CD4-positive, alpha-beta T cell treated with Interferon gamma for 1 hour (primary cell): Measurements from ENCODE around the gene ZMAT5.
A peak's percentile ranks its signal among the peaks of the same experiment; 100 is the strongest.

ENCODE experiments used
- DNase-seq: peaks from one replicate; pipeline ENCODE4 v3.0.0-alpha.2; 2020

ZMAT5 gene

DNA sequence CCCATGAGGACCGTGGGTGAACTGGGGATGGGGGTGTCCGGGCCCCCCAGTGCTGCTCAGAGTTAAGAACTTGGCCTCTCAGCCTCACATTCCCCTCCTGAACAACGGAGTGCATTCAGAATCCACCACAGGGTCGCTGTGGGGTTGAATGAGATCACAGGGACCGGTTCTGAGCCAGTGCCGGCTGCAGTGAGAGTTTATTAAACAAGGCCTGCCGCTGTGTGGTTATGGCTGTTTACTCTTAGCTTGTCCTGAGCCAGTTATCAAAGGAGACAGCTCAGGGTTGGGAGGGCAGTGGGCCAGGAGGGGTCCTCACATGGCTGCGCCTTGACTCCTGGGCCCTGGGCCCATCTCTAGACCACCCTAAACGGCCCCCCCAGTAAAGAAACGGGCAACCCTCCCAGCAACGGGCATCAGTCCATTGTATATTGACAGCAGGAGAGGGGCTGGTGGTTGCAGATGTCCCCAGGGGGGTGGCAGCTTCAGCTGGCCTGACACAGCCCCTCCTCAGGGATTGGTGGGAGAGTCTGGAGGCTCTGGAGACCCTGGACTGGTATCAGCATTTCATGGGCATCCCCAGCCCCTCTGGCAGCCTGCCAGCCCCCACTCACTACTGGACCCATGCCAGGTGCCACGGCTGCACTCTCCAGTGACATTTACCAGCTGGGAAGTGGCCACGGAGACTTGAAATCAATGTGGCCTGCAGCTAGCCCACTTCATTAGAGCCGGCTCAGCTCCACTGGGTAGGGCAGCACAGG, 62.1 kb downstream of the ZMAT5 start:
- no peak for DNase-seq

DNA sequence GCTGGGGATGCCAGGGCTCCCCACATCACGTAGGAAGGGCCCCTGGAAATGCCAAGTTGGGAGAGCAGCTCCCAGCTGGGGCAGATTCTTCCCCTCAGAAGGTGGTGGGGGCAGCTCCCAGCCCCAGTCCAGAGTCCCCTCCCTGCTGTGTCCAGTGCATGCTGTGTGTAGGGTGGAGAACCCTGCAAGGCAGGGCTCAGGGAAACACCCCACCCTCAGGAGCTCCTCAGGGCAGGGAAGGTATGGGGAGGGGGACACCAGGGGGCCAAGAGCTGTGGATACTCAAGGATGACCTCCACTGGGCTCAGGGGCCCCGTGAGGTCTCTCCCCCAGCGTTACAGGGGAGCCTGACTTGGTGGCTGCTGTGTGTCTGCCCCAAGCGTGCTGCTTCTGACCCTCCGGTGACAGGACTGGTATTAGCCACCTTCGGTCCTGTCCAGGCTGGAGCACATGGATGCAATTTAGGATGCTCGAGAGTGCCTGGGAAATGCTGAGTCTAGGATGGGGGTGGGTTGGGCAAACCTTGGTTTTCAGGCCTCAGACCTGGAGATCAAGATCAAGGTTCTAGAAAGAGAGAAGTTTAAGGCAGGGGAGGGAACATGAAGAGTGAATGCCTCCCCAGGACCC, 63.1 kb downstream of the ZMAT5 start:
- no peak for DNase-seq

DNA sequence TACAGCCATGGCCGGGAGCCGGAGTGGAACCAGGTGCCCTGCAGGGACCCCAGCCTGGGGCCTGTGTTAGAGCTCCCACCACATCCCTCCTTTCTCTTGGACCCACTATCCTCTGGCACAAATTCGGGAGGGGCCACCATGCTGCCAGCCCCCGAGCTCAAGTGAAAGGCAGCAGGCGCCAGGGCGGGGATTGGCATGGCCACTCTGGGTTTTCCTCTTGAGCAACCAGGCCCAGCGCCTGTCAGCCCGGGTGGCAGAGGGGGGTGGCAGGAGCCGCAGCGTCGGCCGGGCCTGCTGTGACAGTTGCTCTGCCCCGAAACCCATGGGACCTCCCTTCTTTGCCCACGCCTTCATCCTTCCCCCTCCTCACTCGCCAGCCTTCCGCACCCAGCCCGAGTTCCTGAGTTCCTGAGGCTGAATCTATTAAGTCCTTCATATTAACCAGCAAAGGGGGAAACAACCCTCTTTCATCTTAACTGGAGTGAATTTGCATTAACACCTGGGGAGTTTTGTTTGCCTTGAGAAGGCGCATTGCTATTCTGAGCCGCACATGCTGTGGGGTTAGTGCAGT, 63.8 kb downstream of the ZMAT5 start:
- DNase-seq = no peak

GRCh38 chr22:29702000-29702930, 64.5 kb downstream of the ZMAT5 start:
- no peak for DNase-seq

GRCh38 chr22:29701155-29701999, 65.4 kb downstream of the ZMAT5 start:
- DNase-seq = no peak

GRCh38 chr22:29700900-29701154, 66.0 kb downstream of the ZMAT5 start:
- DNase-seq = no peak

DNA sequence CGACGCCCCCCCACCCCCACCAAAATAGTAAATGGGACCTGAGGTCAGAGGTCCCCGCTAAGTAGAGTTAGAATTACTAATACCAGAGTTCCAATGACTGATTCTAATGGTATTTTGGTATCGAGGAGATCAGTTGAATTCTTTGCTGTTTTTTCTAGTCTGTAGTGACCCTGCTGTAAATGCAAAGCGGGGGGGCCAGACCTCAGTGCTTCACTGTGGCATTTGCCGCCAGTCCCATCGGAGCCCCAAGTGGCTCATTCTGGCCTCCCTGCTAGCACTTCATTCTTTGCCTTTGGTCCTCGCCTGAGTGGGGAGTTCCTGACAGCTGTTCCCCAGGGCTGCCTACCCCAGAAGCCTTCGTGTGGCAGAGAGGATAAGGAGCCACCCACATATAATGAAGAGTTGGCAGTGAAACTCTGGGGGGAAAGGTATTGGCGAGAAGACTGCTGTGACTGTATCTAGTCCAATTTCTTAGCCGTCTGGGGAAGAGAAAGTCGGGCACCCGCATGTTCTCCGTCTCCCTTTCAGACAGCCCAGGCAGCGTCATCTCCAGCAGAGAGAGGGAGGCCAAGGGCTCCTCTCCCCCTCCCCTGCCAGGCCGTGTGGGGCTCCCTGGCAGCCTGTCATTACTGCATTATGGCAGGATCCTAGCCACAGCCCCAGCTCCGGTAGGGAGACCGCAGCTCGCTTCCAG, 66.5 kb downstream of the ZMAT5 start:
- no peak for DNase-seq

GRCh38 chr22:29697853-29698598, 68.8 kb downstream of the ZMAT5 start:
- DNase-seq = no peak

DNA sequence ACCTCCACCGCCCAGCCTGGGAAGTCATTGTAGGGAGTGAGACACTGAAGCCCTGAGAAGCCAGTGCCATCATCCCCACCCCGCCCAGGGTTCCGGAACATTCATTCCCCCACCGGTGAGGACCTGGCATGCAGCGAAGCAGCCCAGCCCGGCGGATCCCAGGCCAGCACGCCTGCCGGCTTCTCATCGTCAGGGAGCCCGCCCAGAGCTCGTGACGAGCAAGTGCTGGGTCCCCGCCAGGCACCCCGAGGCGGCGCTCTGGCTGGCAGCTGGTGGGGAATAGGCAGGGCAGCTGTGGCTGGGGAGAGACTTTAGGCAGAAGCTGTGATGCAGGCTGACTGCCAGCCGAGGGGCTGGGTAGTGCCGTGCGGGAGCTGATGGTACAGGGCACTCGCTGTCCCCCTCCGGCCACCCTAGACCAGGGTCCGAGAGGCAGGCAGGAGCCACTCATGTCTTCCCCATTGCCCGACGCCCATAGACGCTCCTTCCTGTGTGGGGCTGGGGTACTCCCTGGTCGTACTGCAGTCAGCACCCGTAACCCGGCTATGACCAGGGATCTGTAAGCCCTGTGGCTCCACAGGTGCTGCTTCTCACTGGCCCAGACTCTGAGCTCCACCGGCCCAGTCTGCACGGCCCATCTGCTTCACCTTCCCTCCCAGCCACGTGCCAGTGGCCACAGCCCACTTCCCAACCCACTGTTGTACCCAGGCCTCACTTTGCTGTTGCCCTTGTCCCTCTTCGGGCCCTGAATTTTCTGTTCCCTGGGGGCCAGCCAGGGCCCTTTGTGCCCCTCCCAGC, 71.5 kb downstream of the ZMAT5 start:
- no peak for DNase-seq

DNA sequence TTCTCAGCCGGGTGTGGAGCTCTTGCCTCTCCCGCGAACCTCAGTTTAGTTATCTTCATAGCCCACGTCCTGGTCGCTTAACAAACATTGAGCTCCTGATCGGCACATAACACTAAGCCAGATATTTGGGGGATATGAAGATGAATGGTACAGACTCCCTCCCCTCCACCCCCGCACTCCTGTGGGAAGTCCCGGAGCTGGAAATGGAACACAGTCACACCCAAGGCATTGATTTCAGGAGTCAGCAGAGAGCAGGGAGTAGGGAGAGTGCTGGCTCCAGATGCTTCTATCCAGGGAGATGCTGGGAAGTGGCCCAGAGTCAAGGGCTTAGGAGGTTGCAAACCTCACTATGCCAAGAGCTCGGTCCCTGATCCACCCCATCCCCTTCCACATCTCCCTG, 73.1 kb downstream of the ZMAT5 start:
- no peak for DNase-seq

DNA sequence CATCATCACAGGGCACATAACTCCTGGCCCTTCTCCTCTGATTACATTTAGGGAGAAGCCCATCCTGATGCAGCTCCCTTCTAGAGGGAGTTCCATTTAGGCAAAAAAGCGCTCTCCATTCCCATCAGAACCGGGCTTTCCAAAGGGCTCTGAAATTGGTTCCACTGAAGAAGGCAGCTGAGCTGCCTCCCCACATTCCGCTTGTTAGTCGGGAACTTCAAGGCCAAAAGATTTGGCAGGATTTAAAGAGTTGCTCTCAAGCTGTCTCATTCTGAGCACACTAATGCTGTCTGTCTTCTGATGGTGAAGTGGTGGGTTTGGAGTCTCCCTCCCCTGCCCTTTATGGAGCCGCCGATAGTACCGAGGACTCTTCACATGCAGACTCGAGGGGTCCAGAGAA, 73.6 kb downstream of the ZMAT5 start:
- DNase-seq = no peak

GRCh38 chr22:29692327-29692640, 74.5 kb downstream of the ZMAT5 start:
- DNase-seq = no peak

DNA sequence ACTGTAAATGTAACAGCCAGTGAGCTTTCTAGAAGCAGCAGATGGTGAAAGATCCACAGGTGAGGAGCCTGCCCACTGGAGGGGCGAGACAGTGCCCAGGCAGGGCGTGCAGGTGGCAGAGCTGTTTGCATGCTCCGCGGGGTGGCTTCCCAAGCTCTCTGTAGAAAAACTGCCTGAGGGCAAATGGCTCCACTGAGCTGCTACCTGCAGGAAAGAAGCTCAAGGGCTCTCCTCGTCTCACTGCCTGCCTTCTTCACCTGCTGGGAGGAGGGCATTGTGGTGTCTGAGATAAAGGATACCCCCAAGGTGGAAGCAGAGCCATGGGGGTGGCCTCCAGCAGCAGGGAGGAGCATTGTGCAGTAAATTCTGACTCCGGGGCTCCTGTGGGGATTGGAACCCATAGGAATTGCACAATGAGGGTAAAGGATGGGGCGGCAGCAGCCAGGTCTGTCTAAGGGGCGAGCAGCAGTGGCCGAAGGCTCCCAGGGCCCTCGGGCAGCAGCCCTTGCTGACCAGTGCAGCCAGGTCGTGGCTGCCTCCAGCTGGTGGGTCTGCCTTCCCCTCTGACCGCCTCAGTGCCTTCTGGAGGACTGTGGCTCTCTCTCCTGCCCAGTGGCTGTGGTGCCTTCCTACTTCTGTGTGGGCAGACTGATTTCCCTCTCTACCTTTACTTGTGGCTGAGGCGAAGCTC, 75.0 kb downstream of the ZMAT5 start:
- no peak for DNase-seq

DNA sequence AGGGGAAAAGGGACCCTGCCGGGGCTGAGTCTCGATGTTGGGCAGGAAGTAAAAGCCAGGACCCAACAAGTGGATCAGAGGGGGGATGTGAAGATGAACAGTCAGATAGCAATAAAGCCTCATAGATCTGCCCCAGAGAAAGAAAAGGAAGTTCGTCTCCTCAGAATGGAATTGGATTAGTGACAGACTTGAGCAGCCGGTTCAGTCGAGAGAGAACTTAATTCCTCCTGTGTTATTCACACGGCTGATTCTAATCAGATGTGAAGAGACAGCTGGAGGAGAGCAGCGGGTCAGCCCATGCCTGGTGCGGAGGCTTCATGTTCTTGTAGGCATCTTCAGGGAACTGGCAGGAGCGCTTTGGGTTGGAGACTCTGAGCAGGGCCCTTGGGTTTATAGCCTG, 76.3 kb downstream of the ZMAT5 start:
- DNase-seq = no peak

DNA sequence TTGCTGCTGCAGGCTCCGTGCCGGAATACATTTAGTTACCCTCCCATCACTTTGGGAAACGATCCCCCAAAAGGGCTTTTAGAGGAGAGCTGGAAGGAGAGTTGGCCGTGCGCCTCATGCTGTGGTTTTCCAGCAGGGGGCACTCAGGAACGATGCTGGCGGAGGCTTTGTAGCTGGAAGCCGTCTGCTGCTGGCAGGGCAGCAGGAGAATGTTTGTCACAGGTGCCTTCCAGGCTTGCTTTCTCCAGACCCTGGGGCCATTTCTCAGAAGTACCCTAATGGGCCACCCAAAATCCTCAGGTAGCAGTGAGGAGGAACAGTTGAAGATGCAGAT, 77.0 kb downstream of the ZMAT5 start:
- DNase-seq = peak; percentile 11

- no peak for DNase-seq
Measured at GRCh38 chr22:29689206-29689879, 77.5 kb downstream of the ZMAT5 start.

GRCh38 chr22:29684244-29684643, 82.6 kb downstream of the ZMAT5 start:
- no peak for DNase-seq

DNA sequence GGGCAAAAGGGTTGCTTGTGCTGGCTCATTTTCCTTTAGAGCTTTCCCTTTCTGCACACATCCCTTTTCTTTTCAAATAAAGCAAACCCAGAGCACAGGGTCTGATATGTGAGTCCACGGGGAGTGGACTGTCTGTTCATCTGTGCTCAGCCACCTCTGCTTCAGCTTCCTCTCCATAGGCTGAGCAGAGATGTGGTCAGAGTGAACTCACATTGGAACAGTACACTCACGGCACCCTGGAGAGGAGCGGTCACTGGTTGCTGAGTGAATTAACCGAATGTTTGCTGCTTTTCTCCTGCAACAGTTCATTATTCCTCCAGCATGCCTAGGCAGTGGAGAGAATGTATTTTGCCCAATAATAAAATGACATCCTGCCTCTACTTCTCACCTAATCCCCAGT, 83.3 kb downstream of the ZMAT5 start:
- no peak for DNase-seq
